Keratinocyte (primary cell): ENCODE results near the gene SYVN1. TPM values are rescaled to one million over a fixed set of nuclear protein-coding genes. Genes with fewer than 3 reads are reported as not detected.

Source experiments
- DNase-seq: peaks from one replicate; pipeline ENCODE4 v3.0.0-alpha.2; 2011; ENCODE audit warnings: low read depth, missing footprints, low spot score
- FAIRE-seq: peaks from 2 replicates; lab custom pipeline; 2011; peaks lifted over from hg19 to GRCh38; lab: Jason Lieb, UNC
- H2AFZ ChIP-seq: 2 replicates; pipeline ENCODE4 v1.6.0; 2012; ENCODE audit warnings: low read length, control low read depth, inconsistent platforms; ENCODE audit not compliant: control insufficient read depth
- H3K27ac ChIP-seq: 2 replicates; pipeline ENCODE4 v1.5.1; 2011; ENCODE audit warnings: low read length; ENCODE audit not compliant: control insufficient read depth, insufficient read depth
- H3K27me3 ChIP-seq: 3 replicates; pipeline ENCODE4 v1.6.0; 2011; ENCODE audit warnings: low read length; ENCODE audit not compliant: control insufficient read depth, insufficient read depth; ENCODE audit errors: extremely low read depth
- H3K36me3 ChIP-seq, 2 experiments: 2 replicates in 1 of 2; 3 replicates in 1 of 2; pipeline ENCODE4 v1.5.1; 2011; ENCODE audit warnings: low read length in 2 of 2, mild to moderate bottlenecking in 1 of 2; ENCODE audit not compliant: control insufficient read depth in 2 of 2, insufficient read depth in 2 of 2; ENCODE audit errors: extremely low read depth in 1 of 2
- H3K4me1 ChIP-seq: 3 replicates; pipeline ENCODE4 v1.5.1; 2011; ENCODE audit warnings: low read length; ENCODE audit not compliant: control insufficient read depth, insufficient read depth; ENCODE audit errors: extremely low read depth
- H3K4me2 ChIP-seq: 3 replicates; pipeline ENCODE4 v1.6.0; 2011; ENCODE audit warnings: low read depth, low read length; ENCODE audit not compliant: control insufficient read depth, insufficient read depth; ENCODE audit errors: extremely low read depth
- H3K4me3 ChIP-seq, 3 experiments: fragments of 200-600 bp in 1 of 3; sonication (generic) in 1 of 3; 2 replicates in 2 of 3; 3 replicates in 1 of 3; pipeline ENCODE4 v1.5.1; 2011 to 2016; ENCODE audit warnings: low read length in 3 of 3, mild to moderate bottlenecking in 3 of 3, control low read depth in 2 of 3, inconsistent platforms in 1 of 3, low read depth in 1 of 3, mixed read lengths in 1 of 3, mixed run types in 1 of 3, moderate library complexity in 1 of 3; ENCODE audit not compliant: control insufficient read depth in 2 of 3, insufficient read depth in 2 of 3; ENCODE audit errors: extremely low read depth in 1 of 3
- H3K79me2 ChIP-seq: 2 replicates; pipeline ENCODE4 v1.6.0; 2012; ENCODE audit warnings: low read length; ENCODE audit not compliant: control insufficient read depth, insufficient read depth
- H3K9ac ChIP-seq: 3 replicates; pipeline ENCODE4 v1.6.0; 2011; ENCODE audit warnings: low read length; ENCODE audit not compliant: control insufficient read depth, insufficient read depth; ENCODE audit errors: extremely low read depth
- H3K9me1 ChIP-seq: 3 replicates; pipeline ENCODE4 v1.6.0; 2011; ENCODE audit warnings: low read length; ENCODE audit not compliant: control insufficient read depth, insufficient read depth; ENCODE audit errors: extremely low read depth
- H3K9me3 ChIP-seq: 2 replicates; pipeline ENCODE4 v1.5.1; 2012; ENCODE audit warnings: low read depth, low read length; ENCODE audit not compliant: control insufficient read depth
- H4K20me1 ChIP-seq: 3 replicates; pipeline ENCODE4 v1.6.0; 2011; ENCODE audit warnings: low read length; ENCODE audit not compliant: control insufficient read depth, insufficient read depth; ENCODE audit errors: extremely low read depth
- CTCF ChIP-seq, 3 experiments: IDR thresholded peaks in 1 of 3; conservative IDR thresholded peaks in 1 of 3; optimal IDR thresholded peaks in 1 of 3; 2 replicates in 2 of 3; 3 replicates in 1 of 3; pipeline versions ENCODE3 to v1.5.1; 2011; ENCODE audit warnings: low read length in 3 of 3, mild to moderate bottlenecking in 3 of 3, moderate library complexity in 2 of 3, control low read depth in 1 of 3, inconsistent platforms in 1 of 3; ENCODE audit not compliant: insufficient read depth in 2 of 3; ENCODE audit errors: extremely low read depth in 1 of 3
- EZH2 ChIP-seq: IDR thresholded peaks from one replicate; pipeline ENCODE4 v1.6.1; 2012; ENCODE audit warnings: inconsistent platforms, mild to moderate bottlenecking, low read length, moderate library complexity
- dilution Hi-C: fragments of 300-500 bp; cut with MboI; formaldehyde crosslinking; loops from one replicate; pipeline ENCODE4 v1.7.0; 2020; ENCODE audit warnings: low sequenced_read_pairs; ENCODE audit not compliant: extremely low pct_ligation_motif_present
- polyA plus RNA-seq, 5 experiments: library from polyadenylated mRNA; depleted of rRNA in 3 of 5; stranded (reverse) in 3 of 5; stranded (forward) in 1 of 5; unstranded in 1 of 5; fragments of >200 nt; gene quantifications; 1 replicate in 1 of 5; 2 replicates in 3 of 5; 3 replicates in 1 of 5; pipeline versions ENCODE4 v1.2.1 to v1.2.3, GENCODE V29; 2011 to 2012; ENCODE audit warnings: missing spikeins in 2 of 5, low read depth in 1 of 5, low replicate concordance in 1 of 5

SYVN1 gene
- polyA plus RNA-seq, 1 donor (not counting 4 experiments of a cell fraction or from before 2014, with no cell fraction given) = 10.8 TPM

GRCh38 chr11:65131417-65131776, 2.9 kb downstream of the SYVN1 start:
- FAIRE-seq (no peak), DNase-seq (no peak)
- H4K20me1 ChIP-seq = peaks cover 8% of the 10 kb centered on the region
- no peaks in the 10 kb centered on the region for H3K9me1 ChIP-seq
- peaks cover 32% of the 10 kb centered on the region for H3K79me2 ChIP-seq
- peaks cover 42 to 49% of the 10 kb centered on the region in 2 experiments for H3K36me3 ChIP-seq
- dilution Hi-C loops = no loop called here
- no peak for TF ChIP-seq EZH2
- TF ChIP-seq CTCF (optimal IDR thresholded peaks at IDR 0.05 in 1 of 3, IDR thresholded peaks at IDR 0.05 in 1 of 3, conservative IDR thresholded peaks at IDR 0.05 in 1 of 3; ENCODE audit: extremely low read depth in 1 of 3, insufficient read depth in 2 of 3, low read length in 3 of 3) = no peak
- H3K27ac ChIP-seq = no peak overlapping the region
- peaks cover 20% of the 10 kb centered on the region for H3K4me1 ChIP-seq
- H3K27me3 ChIP-seq = no peaks in the 10 kb centered on the region
- H3K9me3 ChIP-seq = no peaks in the 10 kb centered on the region
- no peak overlapping the region for H3K4me2 ChIP-seq
- H3K4me3 ChIP-seq = no peak overlapping the region
- no peak overlapping the region for H2AFZ ChIP-seq
- H3K9ac ChIP-seq = no peak overlapping the region

- no peak overlapping the region for H3K9ac ChIP-seq
- no peak for DNase-seq
- H4K20me1 ChIP-seq = peaks cover 8% of the 10 kb centered on the region
- peaks cover 32% of the 10 kb centered on the region for H3K79me2 ChIP-seq
- no peaks in the 10 kb centered on the region for H3K9me3 ChIP-seq
- no peaks in the 10 kb centered on the region for H3K9me1 ChIP-seq
- H3K27ac ChIP-seq = no peak overlapping the region
- H3K4me3 ChIP-seq = no peak overlapping the region
- no peak overlapping the region for H3K4me2 ChIP-seq
- H3K27me3 ChIP-seq = no peaks in the 10 kb centered on the region
- dilution Hi-C loops = no loop called here
- peaks cover 20% of the 10 kb centered on the region for H3K4me1 ChIP-seq
- no peak overlapping the region for H2AFZ ChIP-seq
- no peak for FAIRE-seq
- TF ChIP-seq EZH2 = no peak
- TF ChIP-seq CTCF (optimal IDR thresholded peaks at IDR 0.05 in 1 of 3, IDR thresholded peaks at IDR 0.05 in 1 of 3, conservative IDR thresholded peaks at IDR 0.05 in 1 of 3; ENCODE audit: extremely low read depth in 1 of 3, insufficient read depth in 2 of 3, low read length in 3 of 3) = no peak
- peaks cover 45 to 52% of the 10 kb centered on the region in 2 experiments for H3K36me3 ChIP-seq
Observed at GRCh38 chr11:65130631-65131416, 3.5 kb downstream of the SYVN1 start.
